ENCODE results near the gene CPSF4L.

- TF ChIP-seq CTCF (IDR thresholded peaks at IDR 0.05), result no peak
- TF ChIP-seq NFIC (IDR thresholded peaks at IDR 0.05; ENCODE audit: borderline replicate concordance), result no peak
- no peak for TF ChIP-seq NRF1 (IDR thresholded peaks at IDR 0.05; ENCODE audit: low read depth, low read length)
- no peak for TF ChIP-seq PBX3 (IDR thresholded peaks at IDR 0.05)
- no peak for TF ChIP-seq USF2 (IDR thresholded peaks at IDR 0.05; ENCODE audit: borderline replicate concordance, low read depth, low read length)
- TF ChIP-seq FOSL2 (IDR thresholded peaks at IDR 0.05; ENCODE audit: borderline replicate concordance, low read depth), result no peak
- no peak for TF ChIP-seq TAF1 (IDR thresholded peaks at IDR 0.05; ENCODE audit: borderline replicate concordance, low read depth, low read length)
- TF ChIP-seq SMC3 (IDR thresholded peaks at IDR 0.05; ENCODE audit: low read depth, low read length), result no peak
- no peak for TF ChIP-seq SIN3A (IDR thresholded peaks at IDR 0.05; ENCODE audit: borderline replicate concordance, low read depth, low read length)
Observed at GRCh38 chr17:73203788-73204479, 57.7 kb downstream of the CPSF4L start.
